ENCODE results near the gene COLEC11. TPM values are rescaled to one million over a fixed set of nuclear protein-coding genes. Genes with fewer than 3 reads are reported as not detected.

COLEC11 gene
- total and polyA plus RNA-seq, 10 of the 15 experiments (the other 5 are each of a cell fraction or from before 2014, with no cell fraction given), result 0.08 to 0.74 (median 0.14) TPM; not detected in 4

GRCh38 chr2:3558205-3559014 is 36.5 kb upstream of the COLEC11 start, which contains the start of gene RNASEH1 (continued):
- peak; percentile 85 for TF ChIP-seq ZBTB40 (IDR thresholded peaks at IDR 0.05; ENCODE audit: borderline replicate concordance)
- TF ChIP-seq KAT2A (conservative IDR thresholded peaks at IDR 0.05; ENCODE audit: control insufficient read depth, low read depth, low read length), result no peak
- TF ChIP-seq MAX (IDR thresholded peaks at IDR 0.05; ENCODE audit: low read depth, low read length), result peak; percentile 89
- TF ChIP-seq ATF2 (IDR thresholded peaks at IDR 0.05; ENCODE audit: low read length), result no peak
- no peak for TF ChIP-seq RAD51 (IDR thresholded peaks at IDR 0.05)
- peak; percentile 10; the same call in 1 of the 2 replicates for TF ChIP-seq ZNF24 (IDR thresholded peaks at IDR 0.05)
- TF ChIP-seq HDAC2 (IDR thresholded peaks at IDR 0.05), result no peak
- no peak for TF ChIP-seq RELA (IDR thresholded peaks at IDR 0.05; ENCODE audit: borderline replicate concordance, partially characterized antibody)
- no peak for TF ChIP-seq PAX5 (IDR thresholded peaks at IDR 0.05; ENCODE audit: borderline replicate concordance, low read depth, low read length)
- no peak for TF ChIP-seq CHD4 (IDR thresholded peaks at IDR 0.05)
- TF ChIP-seq REST (IDR thresholded peaks at IDR 0.05; ENCODE audit: low read depth, low read length), result no peak
- no peak for TF ChIP-seq BRCA1 (IDR thresholded peaks at IDR 0.05; ENCODE audit: low read depth, low read length)
- TF ChIP-seq CEBPZ (IDR thresholded peaks at IDR 0.05; ENCODE audit: low read depth, low read length), result no peak
- TF ChIP-seq MXI1 (IDR thresholded peaks at IDR 0.05; ENCODE audit: low read depth, low read length), result peak; percentile 88
- TF ChIP-seq NR2C2 (IDR thresholded peaks at IDR 0.05; ENCODE audit: borderline replicate concordance, control insufficient read depth, insufficient read length, low read depth), result no peak
- peak; percentile 44 for TF ChIP-seq NR2C1 (IDR thresholded peaks at IDR 0.05)
- no peak for TF ChIP-seq BCL11A (IDR thresholded peaks at IDR 0.05; ENCODE audit: low read depth, low read length)

Data from GM12878 (cell line).